Activated CD4-positive, alpha-beta T cell treated with anti-CD3 and anti-CD28 coated beads, Interleukin-2, amount 50 U/mL, for 24 hours (primary cell): ENCODE results near the gene CDH23.

Source experiments
- DNase-seq, 2 donors: peaks; one replicate each; pipeline ENCODE4 v3.0.0-alpha.2; 2020; ENCODE audit warnings: low read depth in 1 of 2, low spot score in 1 of 2

Gene CDH23

GRCh38 chr10:71580415-71580814, 183.7 kb downstream of the CDH23 start:
- no peak for DNase-seq

- DNase-seq = no peak
Observed at GRCh38 chr10:71580926-71581325, 184.2 kb downstream of the CDH23 start.

GRCh38 chr10:71581376-71581775, 184.7 kb downstream of the CDH23 start:
- DNase-seq = no peak

- no peak for DNase-seq
Observed at GRCh38 chr10:71582019-71582418, 185.3 kb downstream of the CDH23 start.

- DNase-seq = no peak
Observed at GRCh38 chr10:71582506-71583475, 186.1 kb downstream of the CDH23 start.

GRCh38 chr10:71584461-71584860, 187.7 kb downstream of the CDH23 start:
- no peak for DNase-seq

GRCh38 chr10:71584902-71585563, 188.3 kb downstream of the CDH23 start:
- no peak for DNase-seq

GRCh38 chr10:71585564-71586290, 189.0 kb downstream of the CDH23 start:
- no peak for DNase-seq

- no peak for DNase-seq
Observed at GRCh38 chr10:71587941-71588573, 191.3 kb downstream of the CDH23 start.

- DNase-seq = no peak
Observed at GRCh38 chr10:71588685-71589084, 192.0 kb downstream of the CDH23 start.

- DNase-seq = no peak
Observed at GRCh38 chr10:71589617-71590551, 193.2 kb downstream of the CDH23 start.

GRCh38 chr10:71590781-71591350, 194.1 kb downstream of the CDH23 start:
- no peak for DNase-seq

- DNase-seq = no peak
Observed at GRCh38 chr10:71594934-71595571, 198.3 kb downstream of the CDH23 start.

- no peak for DNase-seq
Observed at GRCh38 chr10:71595649-71596048, 198.9 kb downstream of the CDH23 start.

GRCh38 chr10:71596127-71596526, 199.4 kb downstream of the CDH23 start:
- no peak for DNase-seq

GRCh38 chr10:71596759-71597158, 200.0 kb downstream of the CDH23 start:
- no peak for DNase-seq

GRCh38 chr10:71597821-71598498, 201.2 kb downstream of the CDH23 start:
- no peak for DNase-seq

- no peak for DNase-seq
Observed at GRCh38 chr10:71598621-71599055, 201.9 kb downstream of the CDH23 start.

- DNase-seq = no peak
Observed at GRCh38 chr10:71599518-71599917, 202.8 kb downstream of the CDH23 start.
